HG03039 (cell line): Measurements from ENCODE around the gene MYH14.
"Not testable (repeated sequence)": the region's sequence is repeated elsewhere in the genome, so short reads cannot be mapped to it uniquely, and the experiment has no call there.

Source experiments
- ATAC-seq: cut with Tn5 transposase; IDR thresholded peaks from one replicate; pipeline ENCODE4 v1.9.1; 2021; ENCODE audit warnings: mild to moderate bottlenecking, moderate library complexity; ENCODE audit not compliant: unreplicated experiment

Gene MYH14

DNA sequence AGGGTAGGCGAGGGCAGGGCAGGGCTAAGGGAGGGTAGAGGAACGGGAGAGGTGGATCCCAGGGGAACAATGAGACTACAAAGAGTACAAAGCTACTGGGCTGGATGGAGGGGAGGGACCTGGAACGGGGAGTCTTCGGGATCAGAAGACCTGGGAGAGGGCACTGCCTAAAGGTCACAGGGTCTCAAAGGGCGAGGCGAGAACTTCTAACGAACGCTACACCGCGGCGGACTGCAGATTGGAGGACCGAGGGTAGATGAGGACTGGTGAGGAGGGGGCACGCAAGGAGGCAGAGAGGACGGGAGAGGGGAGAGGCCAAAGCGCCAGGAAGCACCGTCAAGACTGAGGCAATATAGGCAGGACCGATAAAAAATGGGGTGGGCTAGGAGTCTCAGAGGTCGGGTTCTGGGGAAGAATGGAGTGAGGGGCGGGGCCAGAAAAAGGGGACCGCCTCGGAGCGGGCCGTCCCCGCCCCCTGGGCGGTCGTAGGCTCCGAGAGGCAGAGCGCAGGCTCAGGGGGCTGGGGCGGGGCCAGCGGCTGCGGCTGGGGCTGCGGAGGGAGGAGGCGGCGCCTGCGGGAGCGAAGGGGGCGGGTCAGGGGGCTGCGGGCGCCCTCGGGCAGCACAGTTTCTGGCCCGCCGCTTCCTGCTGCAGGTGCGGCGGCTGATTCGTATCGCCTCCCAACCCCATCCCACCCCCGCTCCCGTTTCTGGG is 127.1 kb downstream of the MYH14 start:
- peak; percentile 25 for ATAC-seq

DNA sequence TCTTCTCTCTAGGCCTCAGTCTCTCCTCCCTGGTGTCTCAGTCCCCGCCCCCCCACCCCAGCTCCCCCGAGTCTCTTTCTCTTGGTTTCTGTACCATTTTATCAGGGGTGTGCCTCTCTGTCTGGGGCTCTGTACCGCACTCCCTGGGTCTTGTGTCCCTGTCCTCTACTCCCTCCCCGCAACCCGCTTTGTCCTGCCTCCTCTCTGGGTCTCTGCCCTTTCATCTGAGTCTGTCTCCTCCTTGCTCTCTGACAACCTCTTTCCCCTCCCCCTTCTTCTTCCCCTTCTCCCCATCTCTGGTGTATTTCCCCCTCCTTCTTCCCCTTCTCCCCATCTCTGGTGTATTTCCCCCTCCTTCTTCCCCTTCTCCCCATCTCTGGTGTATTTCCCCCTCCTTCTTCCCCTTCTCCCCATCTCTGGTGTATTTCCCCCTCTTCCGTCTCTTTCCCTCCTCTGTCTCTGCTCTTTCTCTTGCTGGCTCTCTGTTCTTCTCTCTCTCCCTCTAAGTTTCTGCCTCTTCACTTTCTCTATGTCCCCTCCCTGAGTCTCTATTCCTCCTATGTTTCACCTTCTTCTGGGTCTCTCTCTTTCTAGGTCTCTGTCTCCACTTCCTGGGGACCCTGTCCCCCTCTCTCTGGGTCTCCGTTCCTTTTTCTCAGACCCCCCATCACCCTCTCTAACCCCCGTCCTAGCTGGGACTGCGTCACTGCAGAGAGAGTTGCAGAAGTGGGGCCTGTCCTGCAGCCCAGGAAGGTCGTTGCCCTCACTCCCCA is 128.0 kb downstream of the MYH14 start:
- ATAC-seq: no peak

DNA sequence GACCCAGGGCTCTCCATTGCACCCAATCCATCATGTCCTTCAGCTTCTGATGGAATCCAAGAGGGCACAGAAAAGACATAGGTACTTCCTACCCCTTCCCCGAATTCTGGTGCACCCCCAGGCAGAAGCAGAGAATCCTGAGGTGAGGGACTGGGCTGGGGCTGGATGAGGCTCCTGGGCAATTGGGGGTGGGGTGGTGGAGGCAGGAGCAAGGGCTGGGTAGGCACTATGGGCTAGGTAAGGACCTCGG is 128.5 kb downstream of the MYH14 start:
- no peak for ATAC-seq

DNA sequence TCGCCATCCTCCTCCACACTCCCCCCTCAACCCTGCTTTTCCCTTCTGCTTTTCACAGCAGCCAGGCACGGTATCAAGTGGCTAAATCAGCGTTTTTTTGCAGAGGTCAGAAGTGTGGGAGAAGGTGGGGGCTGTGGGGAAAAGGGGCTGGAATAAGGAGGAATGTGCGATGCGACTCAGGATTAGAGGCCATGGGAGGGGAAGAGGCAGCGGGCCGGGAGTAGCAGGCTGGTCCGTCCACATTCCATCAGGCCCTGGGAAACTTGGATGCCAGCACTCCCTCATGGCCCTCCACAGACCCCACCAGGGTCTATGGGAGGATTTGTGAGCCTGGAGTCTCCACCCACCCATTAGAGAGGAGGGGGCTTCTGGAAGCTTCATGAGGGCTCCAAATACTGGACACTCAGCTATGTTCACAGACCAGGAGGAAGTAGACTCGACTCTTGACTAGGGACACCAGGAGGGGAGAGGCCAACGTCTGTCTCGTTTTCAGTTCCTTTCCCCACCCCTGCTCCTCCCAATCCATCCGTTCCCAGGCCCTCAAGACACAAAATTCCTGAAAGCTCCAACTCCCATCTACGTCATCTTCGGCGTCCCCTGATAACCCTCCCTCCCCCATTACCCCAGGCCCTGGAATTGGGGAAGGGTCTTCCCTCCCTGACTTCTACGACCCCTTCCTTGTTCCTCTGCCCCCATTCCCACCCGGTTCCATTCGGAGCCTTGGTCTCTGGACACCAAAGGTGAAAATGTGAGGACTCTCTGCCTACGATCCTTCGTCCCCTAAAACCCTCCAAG is 129.0 kb downstream of the MYH14 start:
- no peak for ATAC-seq

DNA sequence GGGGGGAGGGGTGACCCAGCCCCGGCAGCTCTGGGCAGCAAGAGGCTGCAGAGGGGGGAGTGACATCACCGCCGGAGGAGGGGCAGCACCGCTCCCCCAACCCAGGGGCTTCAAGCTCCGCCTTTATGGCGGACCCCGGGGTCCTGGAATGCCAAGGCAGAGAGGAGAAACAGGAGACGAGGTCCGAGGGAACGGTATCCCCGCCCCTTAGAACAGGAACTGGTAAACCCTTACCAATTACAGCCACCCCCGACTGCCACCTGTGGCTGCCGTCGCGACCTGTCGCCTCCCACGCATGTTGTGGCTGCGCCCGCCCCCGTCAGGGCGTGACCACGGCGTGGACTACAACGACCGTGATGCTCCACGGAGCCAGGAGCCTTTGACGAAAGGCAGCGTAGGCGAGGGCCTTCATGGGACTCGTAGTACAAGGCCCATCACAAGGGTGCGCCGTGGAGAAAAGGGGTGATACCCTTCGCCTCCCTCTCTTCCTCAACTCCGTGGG is 129.9 kb downstream of the MYH14 start:
- peak; percentile 37 for ATAC-seq

DNA sequence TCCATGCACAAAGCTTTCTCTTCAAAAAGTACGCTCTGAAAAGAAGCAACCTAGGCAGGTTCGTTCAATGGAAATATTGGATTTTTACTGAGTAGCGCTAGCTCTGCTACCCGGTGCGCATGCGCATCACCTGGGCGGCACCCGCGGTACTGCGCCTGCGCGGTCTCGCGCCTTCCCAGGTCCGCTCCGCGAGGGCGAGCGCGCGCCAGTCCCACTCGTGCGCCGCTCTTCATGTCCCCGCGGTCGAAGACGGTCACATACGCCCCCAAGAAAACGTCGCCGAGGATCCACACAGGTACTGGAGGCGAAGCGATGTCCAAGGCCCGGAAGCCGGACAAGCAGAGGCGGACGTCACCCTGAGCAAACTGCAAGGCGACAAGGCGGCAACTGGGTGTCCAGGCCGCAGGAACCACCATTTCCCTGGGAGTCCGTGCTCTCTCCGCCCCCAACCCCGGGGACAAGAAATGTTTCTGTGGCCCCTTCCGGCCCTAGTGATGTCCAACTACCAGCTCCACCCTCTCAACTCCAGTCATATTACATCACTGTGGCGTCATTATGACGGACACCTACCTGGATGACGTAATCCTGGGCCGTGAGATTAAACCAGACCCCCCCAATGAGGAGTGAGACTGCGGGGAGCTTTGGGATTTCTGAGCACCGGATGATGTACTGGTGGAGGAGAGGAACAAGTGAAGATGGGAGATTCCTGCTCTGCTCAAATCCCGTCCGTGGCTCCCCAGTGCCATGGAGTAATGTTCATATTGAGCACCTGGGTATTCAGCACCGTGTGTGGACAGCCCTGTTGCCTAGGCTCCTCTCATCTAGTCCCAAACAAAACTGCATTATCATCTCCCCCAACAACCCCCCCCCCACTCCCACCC is 130.6 kb downstream of the MYH14 start:
- ATAC-seq: peak; percentile 16

DNA sequence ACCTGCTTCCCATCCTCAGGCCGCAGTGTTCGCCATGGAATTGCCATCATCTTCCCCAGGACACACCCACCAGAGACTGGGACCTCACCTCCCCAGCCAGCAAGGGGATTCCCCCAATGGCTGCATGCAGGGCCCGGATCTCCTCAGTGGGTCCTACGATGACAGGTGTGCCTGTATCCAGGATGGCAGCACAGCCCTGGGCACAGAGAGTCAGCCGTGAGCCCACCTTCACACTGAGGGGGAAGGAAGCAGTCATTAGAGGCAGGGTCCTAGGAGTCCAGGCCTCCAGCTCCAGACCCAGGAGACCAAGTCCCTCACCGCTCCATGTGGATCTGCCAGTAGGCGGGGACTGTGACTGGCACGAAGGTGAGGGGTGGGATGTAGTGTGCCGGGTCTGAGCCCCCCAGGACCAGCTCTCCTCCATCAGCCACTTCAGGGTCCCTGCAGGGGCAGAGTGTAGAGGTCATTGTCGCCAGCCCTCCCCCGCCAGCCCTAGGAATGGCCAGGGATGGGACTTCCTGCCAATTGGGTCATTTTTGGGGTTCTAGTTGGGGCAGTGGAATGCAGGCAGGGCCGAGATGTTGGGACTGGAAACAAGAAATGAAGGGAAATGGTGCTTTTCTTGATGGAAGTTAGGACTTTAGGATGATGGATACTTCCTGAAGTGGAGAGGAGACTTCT is 131.5 kb downstream of the MYH14 start:
- no peak for ATAC-seq

DNA sequence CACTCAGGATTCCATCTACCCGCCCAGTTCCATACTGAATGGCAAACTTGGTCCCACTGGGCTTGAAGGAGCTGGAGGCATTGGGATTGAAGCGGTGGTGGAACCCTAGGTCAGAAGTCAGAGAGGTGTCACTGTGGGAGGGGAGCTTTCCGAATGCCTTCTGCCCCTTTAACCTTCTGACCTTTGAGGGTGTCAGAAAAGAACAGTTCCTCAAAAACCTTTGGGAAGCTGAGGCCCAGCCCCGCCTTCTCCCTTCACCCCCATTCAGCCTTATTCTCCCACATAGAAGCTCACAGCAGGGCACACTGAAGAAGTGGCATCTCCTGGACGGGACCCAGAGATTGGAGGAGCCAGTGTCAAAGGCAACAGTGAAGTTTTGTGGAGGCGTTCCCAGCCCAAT is 133.6 kb downstream of the MYH14 start:
- ATAC-seq: not testable (repeated sequence)

DNA sequence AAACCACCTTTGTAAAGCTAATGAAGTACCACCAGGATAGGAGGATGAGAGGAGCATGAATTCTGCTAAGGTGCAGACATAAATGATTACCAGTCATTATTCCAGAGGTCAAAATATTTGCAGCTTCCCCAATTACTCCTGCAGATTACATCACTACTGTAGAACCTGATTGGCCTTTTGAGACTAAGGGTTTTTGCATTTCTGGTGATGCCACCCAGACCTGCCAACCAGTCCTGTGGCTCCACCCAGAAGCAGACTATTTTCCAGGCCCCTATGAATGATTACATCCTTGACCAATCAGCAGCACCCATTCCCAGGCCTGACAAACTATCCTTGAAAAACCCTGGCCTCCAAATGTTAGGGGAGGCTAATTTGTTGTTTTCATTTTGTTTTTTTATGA is 136.9 kb downstream of the MYH14 start:
- no peak for ATAC-seq

DNA sequence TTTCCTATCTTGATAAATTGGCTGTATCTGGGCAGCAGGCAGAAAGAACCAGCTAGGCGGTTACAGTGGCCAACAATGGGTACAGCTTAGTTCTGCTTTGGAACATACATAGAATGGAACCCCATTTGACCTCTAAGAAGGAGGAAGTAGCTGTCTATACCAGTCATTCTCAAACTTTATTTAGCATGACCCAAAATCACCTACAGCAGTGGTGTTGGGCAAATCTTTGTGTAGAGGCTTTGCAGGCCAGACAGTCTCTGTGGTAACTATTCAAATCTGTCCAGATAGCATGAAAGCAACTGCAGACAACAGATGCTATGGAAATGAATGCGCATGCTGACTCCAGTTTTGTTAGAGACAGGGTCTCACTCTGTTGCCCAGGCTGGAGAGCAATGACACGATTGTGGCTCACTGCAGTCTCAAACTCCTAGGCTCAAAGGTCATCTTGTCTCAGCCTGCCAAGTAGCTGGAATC is 137.7 kb downstream of the MYH14 start:
- no peak for ATAC-seq

DNA sequence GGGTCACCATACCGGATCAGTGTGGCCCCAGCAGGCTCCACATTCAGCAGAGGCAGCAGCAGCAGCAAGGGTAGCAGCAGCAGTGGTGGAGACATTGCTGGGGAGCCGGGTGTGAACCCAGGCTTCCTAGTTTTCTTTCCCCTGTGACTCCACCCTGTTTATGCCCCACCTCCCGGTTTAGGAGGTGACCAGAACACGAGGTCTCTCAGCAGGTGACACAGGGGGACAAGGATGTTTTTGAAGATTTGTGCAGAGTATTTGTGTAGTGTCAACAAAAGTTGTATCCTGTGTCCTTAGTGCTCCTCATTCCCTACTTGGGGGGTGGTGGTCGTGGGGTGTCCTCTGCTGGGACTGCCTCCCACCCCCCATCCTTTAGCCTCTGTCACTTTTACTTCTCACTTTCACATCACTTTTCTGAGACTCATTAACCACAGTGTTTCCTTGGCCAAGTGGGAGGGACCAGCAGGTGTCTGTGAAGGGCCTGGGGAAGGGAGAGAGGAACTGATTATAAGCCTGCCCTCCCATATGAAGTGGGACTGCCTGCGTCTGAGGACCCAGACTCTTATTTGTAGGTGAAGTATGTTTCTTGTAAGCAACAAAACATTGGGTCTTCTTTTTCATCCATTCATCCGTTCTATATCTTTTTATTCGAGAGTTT is 141.4 kb downstream of the MYH14 start:
- ATAC-seq: peak; percentile 40

DNA sequence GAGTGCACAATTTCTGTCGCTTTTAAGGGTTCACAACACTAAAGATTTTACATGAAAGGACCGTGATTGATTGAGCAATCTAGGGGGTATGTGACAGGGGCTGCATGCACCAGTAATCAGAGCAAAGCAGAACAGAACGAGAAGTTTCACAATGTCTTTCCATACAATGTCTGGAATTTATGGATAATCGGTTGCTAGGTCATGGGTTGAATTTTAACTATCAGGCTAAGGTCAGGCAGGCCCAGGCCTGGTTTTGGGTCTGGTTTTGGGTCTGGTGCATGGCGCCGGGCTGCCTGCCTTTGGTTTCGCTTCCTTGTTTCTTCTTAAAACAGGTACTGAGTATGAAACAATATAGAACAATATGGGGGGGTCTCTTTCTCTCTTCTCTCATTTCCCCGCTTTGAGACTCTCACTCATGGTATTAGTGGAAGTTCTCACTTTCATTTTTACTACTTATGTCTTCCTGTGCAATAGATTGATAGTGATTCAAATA is 143.7 kb downstream of the MYH14 start:
- not testable (repeated sequence) for ATAC-seq

DNA sequence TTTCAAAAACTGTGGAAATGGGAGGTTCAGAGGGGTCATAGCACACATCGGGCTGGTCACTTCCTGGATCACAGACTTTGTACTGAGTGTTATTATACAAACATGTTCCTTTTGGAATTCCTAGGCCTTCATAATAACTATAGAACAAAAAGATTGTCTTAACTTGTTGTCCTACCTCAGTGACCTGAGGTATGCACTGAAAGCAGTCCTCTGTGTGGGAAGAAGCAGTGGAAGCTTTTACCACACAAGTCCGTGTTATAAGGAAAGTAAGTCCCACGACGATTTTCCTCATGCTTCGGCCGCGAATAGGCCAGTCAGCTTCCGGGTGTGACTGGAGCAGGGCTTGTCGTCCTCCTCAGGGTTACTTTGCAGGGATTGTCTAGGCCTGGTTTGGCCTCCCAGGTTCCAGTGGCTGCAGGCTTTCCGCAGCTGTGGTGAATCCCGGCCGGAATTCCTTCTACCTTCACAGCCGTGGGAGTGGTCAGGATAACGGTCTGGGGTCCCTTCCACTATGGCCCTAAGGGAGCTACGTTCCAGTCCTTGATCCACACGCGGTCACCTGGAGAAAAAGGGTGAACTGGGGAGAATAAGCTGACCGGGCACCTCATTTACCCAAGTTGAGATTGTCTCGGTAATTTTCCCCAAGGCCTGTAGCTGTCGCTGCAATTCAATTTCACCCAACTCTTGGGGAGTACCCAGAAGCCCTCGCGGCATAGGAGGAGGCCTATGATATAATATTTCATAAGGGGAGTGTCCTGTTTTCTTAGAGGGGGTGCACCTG is 146.0 kb downstream of the MYH14 start:
- ATAC-seq: no peak

DNA sequence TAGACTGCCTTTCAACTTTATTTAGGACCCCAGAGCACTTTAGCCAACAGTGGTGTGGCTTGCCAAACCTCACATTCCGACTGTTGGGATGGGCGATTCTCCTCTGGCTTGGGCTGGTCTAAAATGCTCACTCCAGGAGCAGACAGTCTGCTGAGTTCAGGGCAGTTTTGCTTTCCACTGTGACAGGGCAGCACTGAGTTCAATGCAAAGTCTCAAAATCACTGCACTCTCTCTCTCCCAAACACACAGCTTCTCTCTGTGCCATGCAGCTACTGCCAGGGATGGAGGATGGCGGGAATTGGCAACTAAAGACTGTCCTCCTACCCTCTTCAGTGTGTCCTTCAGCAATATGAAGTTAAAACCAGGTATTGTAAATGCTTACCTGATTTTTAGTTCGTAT is 148.8 kb downstream of the MYH14 start:
- no peak for ATAC-seq

DNA sequence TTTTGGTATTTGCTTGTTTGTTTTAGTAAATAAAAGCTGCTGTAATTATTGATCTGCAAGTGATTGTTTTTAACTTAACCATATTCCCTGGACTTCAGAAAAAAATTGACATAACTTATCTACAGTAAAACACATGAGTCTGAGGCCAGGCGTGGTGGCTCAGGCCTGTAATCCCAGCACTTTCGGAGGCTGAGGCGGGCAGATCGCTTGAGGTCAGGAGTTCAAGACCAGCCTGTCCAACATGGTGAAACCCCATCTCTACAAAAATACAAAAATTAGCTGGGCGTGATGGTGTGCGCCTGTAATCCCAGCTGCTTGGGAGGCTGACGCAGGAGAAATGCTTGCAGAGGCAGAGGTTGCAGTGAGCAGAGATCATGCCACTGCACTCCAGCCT is 150.1 kb downstream of the MYH14 start:
- not testable (repeated sequence) for ATAC-seq

DNA sequence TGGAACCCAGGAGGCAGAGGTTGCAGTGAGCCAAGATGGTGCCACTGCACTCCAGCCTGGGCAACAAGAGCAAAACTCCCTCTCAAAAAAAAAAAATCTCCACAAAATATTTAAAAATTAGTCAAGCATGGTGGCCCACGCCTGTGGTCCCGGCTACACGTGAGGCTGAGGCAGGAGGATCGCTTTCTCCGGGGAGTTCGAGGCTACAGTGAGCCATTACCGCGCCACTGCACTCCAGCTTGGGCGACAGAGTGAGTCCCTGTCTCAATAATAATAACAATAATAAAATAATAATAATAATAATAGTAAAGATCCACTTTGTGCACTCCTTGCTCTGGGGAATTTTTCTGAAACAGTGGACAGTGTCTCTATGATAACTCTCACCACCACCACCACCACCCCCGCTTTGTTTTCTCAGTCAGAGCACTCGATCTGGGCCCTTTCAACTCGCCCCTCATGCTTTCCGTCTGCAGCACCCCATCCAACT is 153.3 kb downstream of the MYH14 start:
- no peak for ATAC-seq

DNA sequence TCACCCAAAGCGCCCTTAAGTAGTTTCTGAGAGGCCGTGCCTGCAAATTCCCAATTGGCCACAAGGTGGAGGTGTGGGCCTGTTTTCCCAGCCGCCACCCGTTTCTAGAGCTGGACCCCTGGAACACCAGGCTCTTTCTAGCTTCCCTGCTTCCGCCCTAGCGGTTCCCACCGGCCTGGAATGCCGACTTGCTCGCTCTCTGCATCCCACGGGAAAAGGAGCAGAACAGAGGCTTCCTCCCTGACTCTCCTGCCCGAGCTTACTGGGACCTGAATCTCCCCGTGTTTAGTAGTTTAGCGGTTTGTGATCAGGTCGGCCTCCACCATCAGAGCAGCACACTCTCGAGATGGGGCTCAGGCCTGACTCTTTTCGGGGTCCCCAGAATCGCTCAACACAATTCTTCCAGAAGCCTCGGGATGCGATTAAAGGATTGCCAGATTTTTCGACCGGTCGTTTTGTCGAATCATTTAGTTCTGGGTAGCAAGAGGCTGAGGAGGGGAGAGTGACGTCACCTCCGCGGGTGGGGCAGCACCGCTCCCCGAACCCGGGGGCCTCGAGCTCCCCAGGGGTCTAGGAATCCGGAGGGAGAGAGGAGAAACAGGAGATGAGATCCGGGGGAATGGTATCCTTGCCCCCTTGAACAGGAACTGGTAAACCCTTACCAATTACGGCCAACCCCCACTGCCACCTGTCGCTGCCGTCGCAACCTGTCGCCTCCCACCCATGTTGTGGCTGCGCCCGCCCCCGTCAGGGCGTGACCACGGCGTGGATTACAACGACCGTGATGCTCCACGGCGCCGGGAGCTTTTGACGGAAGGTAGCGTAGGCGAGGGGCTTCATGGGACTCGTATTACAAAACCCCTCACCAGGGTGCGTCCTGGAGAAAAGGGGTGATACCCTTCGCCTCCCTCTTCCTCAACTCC is 154.0 kb downstream of the MYH14 start:
- ATAC-seq: no peak
